Activated naive CD4-positive, alpha-beta T cell treated with anti-CD3 and anti-CD28 coated beads, Interleukin-2, amount 50 U/mL, for 72 hours (primary cell): Measurements from ENCODE around the gene TP53I13. TPM values are rescaled to one million over a fixed set of nuclear protein-coding genes. Genes with fewer than 3 reads are reported as not detected.

Experiments used
- ATAC-seq, 2 donors: fragments of 150-1000 bp; cut with Tn5 transposase; 2 replicates each; pipeline ENCODE4 v1.10.0; 2021; ENCODE audit warnings: mild to moderate bottlenecking in 2 of 2, moderate library complexity in 2 of 2
- DNase-seq, 2 donors: peaks; one replicate each; pipeline ENCODE4 v3.0.0; 2021 to 2022; ENCODE audit warnings: low spot score in 2 of 2
- H3K27ac Mint-ChIP-seq, 2 donors: one replicate each; pipeline ENCODE4 v1.8.0; 2022; ENCODE audit warnings: mild to moderate bottlenecking in 2 of 2, mixed read lengths in 2 of 2
- H3K36me3 Mint-ChIP-seq, 2 donors: one replicate each; pipeline ENCODE4 v1.8.0; 2022; ENCODE audit warnings: mixed read lengths in 2 of 2
- H3K9me3 Mint-ChIP-seq, 2 donors: one replicate each; pipeline ENCODE4 v1.8.0; 2022; ENCODE audit warnings: mixed read lengths in 2 of 2
- total RNA-seq, 2 donors: library from RNA; stranded (reverse); gene quantifications; one replicate each; pipeline ENCODE4 v1.2.3, GENCODE V29; 2022

TP53I13 gene
- total RNA-seq, 2 donors from 2014 or later, result 29.9 to 52.1 TPM

GRCh38 chr17:29595107-29595942, 26.8 kb downstream of the TP53I13 start:
- DNase-seq, result no peak
- no peak for ATAC-seq
- no peaks in the 10 kb centered on the region for H3K36me3 Mint-ChIP-seq
- no peak overlapping the region for H3K27ac Mint-ChIP-seq
- no peaks in the 10 kb centered on the region for H3K9me3 Mint-ChIP-seq

GRCh38 chr17:29595943-29596774, 27.7 kb downstream of the TP53I13 start:
- DNase-seq, result no peak
- Mint-ChIP-seq H3K9me3 (no peaks in the 10 kb centered on the region), H3K27ac (no peak overlapping the region), H3K36me3 (no peaks in the 10 kb centered on the region)
- ATAC-seq, result no peak

GRCh38 chr17:29596811-29597210, 28.3 kb downstream of the TP53I13 start:
- no peaks in the 10 kb centered on the region for H3K9me3 Mint-ChIP-seq
- H3K36me3 Mint-ChIP-seq, result no peaks in the 10 kb centered on the region
- DNase-seq (no peak), ATAC-seq (no peak)
- no peak overlapping the region for H3K27ac Mint-ChIP-seq

- ATAC-seq, result no peak
Observed at GRCh38 chr17:29597361-29598172, 29.1 kb downstream of the TP53I13 start.

GRCh38 chr17:29603109-29603674, 34.7 kb downstream of the TP53I13 start:
- ATAC-seq, result no peak
- H3K9me3 Mint-ChIP-seq, result no peaks in the 10 kb centered on the region
- no peaks in the 10 kb centered on the region for H3K36me3 Mint-ChIP-seq
- H3K27ac Mint-ChIP-seq, result no peak overlapping the region
- DNase-seq, result no peak

More at GRCh38 chr17:29597361-29598172, 29.1 kb downstream of the TP53I13 start:
- Mint-ChIP-seq H3K9me3 (no peaks in the 10 kb centered on the region), H3K36me3 (no peaks in the 10 kb centered on the region), H3K27ac (no peak overlapping the region)
- DNase-seq, result no peak

- no peak overlapping the region for H3K27ac Mint-ChIP-seq
- no peaks in the 10 kb centered on the region for H3K9me3 Mint-ChIP-seq
- no peaks in the 10 kb centered on the region for H3K36me3 Mint-ChIP-seq
- no peak for ATAC-seq
- DNase-seq, result no peak
Observed at GRCh38 chr17:29607557-29608195, 39.2 kb downstream of the TP53I13 start.

- no peaks in the 10 kb centered on the region for H3K9me3 Mint-ChIP-seq
- no peaks in the 10 kb centered on the region for H3K36me3 Mint-ChIP-seq
- no peak for DNase-seq
- H3K27ac Mint-ChIP-seq, result no peak overlapping the region
- no peak for ATAC-seq
Observed at GRCh38 chr17:29608986-29609385, 40.5 kb downstream of the TP53I13 start.

GRCh38 chr17:29610395-29610794, 41.9 kb downstream of the TP53I13 start:
- no peak overlapping the region for H3K27ac Mint-ChIP-seq
- H3K9me3 Mint-ChIP-seq, result no peaks in the 10 kb centered on the region
- ATAC-seq, result no peak
- DNase-seq, result no peak
- no peaks in the 10 kb centered on the region for H3K36me3 Mint-ChIP-seq

GRCh38 chr17:29611351-29612093, 43.0 kb downstream of the TP53I13 start:
- no peak overlapping the region for H3K27ac Mint-ChIP-seq
- no peaks in the 10 kb centered on the region for H3K36me3 Mint-ChIP-seq
- no peak for ATAC-seq
- no peaks in the 10 kb centered on the region for H3K9me3 Mint-ChIP-seq
- no peak for DNase-seq

GRCh38 chr17:29612094-29612403, 43.5 kb downstream of the TP53I13 start:
- Mint-ChIP-seq H3K36me3 (no peaks in the 10 kb centered on the region), H3K9me3 (no peaks in the 10 kb centered on the region), H3K27ac (no peak overlapping the region)
- DNase-seq, result no peak
- no peak for ATAC-seq

GRCh38 chr17:29612404-29613280, 44.1 kb downstream of the TP53I13 start:
- no peak for ATAC-seq

GRCh38 chr17:29613352-29613837, 44.9 kb downstream of the TP53I13 start:
- Mint-ChIP-seq H3K27ac (no peak overlapping the region), H3K9me3 (no peaks in the 10 kb centered on the region), H3K36me3 (no peaks in the 10 kb centered on the region)
- DNase-seq, result peak; percentile 90 to 99
- ATAC-seq, result peak; percentile 50 to 56

More at GRCh38 chr17:29612404-29613280, 44.1 kb downstream of the TP53I13 start:
- DNase-seq, result no peak
- Mint-ChIP-seq H3K9me3 (no peaks in the 10 kb centered on the region), H3K27ac (no peak overlapping the region), H3K36me3 (no peaks in the 10 kb centered on the region)

- Mint-ChIP-seq H3K27ac (peak overlapping the region in 1 of 2 donors; percentile 26), H3K9me3 (no peaks in the 10 kb centered on the region), H3K36me3 (no peaks in the 10 kb centered on the region)
- ATAC-seq (peak in 1 of 2 donors; percentile 0), DNase-seq (no peak)
Observed at GRCh38 chr17:29613856-29614255, 45.4 kb downstream of the TP53I13 start.

GRCh38 chr17:29614349-29615047, 46.0 kb downstream of the TP53I13 start:
- Mint-ChIP-seq H3K9me3 (no peaks in the 10 kb centered on the region), H3K27ac (peak overlapping the region in 1 of 2 donors; percentile 26), H3K36me3 (no peaks in the 10 kb centered on the region)
- DNase-seq, result no peak
- no peak for ATAC-seq
